H1 (cell line): ENCODE results near the gene NIM1K.

Experiments
- CTCF ChIP-seq, 3 experiments: IDR thresholded peaks; 1 replicate in 2 of 3; 2 replicates in 1 of 3; pipeline versions ENCODE4 v1.5.1 to v1.6.1; 2011; ENCODE audit warnings: low read length in 3 of 3, mild to moderate bottlenecking in 3 of 3, inconsistent platforms in 2 of 3, low read depth in 1 of 3, moderate library complexity in 1 of 3; ENCODE audit not compliant: insufficient read depth in 1 of 3; ENCODE audit errors: control extremely low read depth in 1 of 3
- NRF1 ChIP-seq: IDR thresholded peaks from 2 replicates; pipeline ENCODE4 v1.6.1; 2011; ENCODE audit warnings: mild to moderate bottlenecking, low read depth, low read length, improper control_type of control experiment
- SP1 ChIP-seq: IDR thresholded peaks from 2 replicates; pipeline ENCODE4 v1.6.1; 2011; ENCODE audit warnings: low read depth, low read length
- TAF1 ChIP-seq: IDR thresholded peaks from 2 replicates; pipeline ENCODE4 v1.6.1; 2011; ENCODE audit warnings: mild to moderate bottlenecking, low read depth, low read length
- YY1 ChIP-seq: IDR thresholded peaks from 2 replicates; pipeline ENCODE4 v1.6.1; 2011; ENCODE audit warnings: low read depth, mild to moderate bottlenecking, low read length

GRCh38 chr5:43305948-43306565 lies 114.0 kb downstream of the NIM1K start:
- TF ChIP-seq SP1 (no peak), TAF1 (no peak), CTCF (IDR thresholded peaks at IDR 0.05; ENCODE audit: control extremely low read depth in 1 of 3, insufficient read depth in 1 of 3, low read depth in 1 of 3, low read length in 3 of 3) (peak in 2 of 3 experiments; percentile 18 to 52; a peak in 2 of 4 replicates), NRF1 (no peak), YY1 (no peak)
